Mucosa of gallbladder (tissue), 1 donor: Measurements from ENCODE around the gene LAT. TPM values are rescaled to one million over a fixed set of nuclear protein-coding genes. Genes with fewer than 3 reads are reported as not detected.
"Not testable (repeated sequence)": the region's sequence is repeated elsewhere in the genome, so short reads cannot be mapped to it uniquely, and the experiment has no call there.

Source experiments
- DNase-seq: peaks from one replicate; pipeline ENCODE4 v3.0.0-alpha.2; 2020; ENCODE audit warnings: low spot score
- total RNA-seq: library from RNA; stranded (reverse); gene quantifications from one replicate; pipeline ENCODE4 v1.2.1, GENCODE V29; 2021
- donor health status: DM: no; HTN: no; CAD: no.

The LAT gene
- total RNA-seq, 1 donor from 2014 or later: 14.3 TPM

DNA sequence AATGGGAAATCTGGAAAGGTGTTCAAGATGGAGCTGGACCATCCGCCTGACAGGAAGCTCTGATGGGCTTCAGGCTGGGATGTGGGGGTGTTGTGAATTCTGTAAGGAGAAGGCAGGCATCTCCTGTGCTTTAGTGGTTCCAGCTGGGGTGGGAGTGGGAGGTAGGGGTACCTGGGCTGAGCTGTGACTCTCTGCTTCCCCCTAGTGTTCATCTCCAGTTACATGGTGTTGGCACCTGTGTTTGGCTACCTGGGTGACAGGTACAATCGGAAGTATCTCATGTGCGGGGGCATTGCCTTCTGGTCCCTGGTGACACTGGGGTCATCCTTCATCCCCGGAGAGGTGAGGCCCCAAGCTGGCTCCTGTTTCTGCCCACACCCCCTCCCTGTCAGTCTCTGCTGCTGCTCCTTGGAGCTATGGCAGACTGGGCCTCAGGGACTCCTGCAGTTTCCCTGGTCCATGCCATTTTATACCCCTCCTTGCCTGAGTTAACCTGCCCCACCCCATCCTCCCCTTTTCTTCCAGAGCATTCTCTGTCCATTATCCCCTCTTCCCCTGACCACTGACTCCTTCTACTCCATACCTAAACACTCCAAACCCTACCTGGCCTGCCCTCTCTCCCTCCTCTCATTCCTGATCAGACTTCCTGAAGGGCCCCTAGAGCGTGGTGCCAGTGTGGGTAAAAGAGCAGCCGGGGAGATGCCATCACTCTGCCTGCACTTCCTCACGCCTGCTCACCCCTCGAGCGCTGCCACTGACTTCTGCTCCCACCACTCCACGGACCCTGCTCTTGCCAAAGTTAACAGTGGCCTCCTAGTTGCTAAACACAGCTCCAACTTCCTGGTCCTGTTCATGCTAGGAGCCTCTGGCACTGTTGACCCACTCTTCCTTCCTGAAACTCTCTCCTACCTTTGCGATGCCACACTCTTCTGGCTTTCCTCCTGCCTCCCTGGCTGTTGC lies 6.9 kb upstream of the LAT start:
- DNase-seq: no peak

- not testable (repeated sequence) for DNase-seq
These were observed 4.5 kb upstream of the LAT start for GRCh38 chr16:28980330-28980729.

DNA sequence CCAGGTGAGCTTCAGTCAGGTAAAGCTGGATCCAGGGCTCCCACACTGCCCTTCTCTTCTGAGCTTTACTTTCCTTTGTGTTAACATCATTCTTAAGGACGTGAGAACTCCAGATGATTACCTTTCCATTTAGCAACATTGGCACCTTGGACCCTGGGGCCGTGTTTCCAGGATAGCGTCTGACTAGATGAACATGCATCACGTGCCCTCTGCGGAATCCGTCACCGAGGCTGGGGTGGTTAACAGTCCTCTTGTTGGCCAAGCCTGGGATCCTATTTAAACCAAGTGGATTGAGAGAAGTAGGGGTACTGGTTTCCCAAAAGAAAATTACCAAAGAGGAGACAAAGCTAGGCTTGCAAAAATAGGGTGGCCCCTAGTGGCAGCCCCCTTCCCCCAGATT lies 3.9 kb upstream of the LAT start:
- DNase-seq: no peak

DNA sequence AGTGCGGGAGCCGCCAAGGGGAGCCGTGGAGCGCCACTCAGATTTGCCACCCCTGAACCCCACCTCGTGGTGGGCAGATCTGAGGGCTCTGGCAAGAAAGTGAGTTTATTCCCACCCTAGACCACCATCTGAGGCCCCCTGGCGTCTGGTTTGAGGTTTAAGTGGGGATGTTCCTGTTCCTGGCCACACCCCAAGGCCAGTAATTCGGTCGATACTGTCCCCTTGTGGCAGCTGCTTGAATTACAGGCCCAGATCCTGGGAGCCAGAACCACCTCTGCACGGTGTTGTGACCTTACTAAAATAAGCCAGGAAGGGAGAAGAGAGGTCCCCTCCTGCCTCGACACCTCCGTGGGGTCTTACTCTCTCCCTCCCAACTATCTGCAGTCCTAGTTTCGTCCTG lies 3.3 kb upstream of the LAT start:
- DNase-seq: no peak

- DNase-seq: no peak
These were observed 2.4 kb upstream of the LAT start for GRCh38 chr16:28982418-28982817.

DNA sequence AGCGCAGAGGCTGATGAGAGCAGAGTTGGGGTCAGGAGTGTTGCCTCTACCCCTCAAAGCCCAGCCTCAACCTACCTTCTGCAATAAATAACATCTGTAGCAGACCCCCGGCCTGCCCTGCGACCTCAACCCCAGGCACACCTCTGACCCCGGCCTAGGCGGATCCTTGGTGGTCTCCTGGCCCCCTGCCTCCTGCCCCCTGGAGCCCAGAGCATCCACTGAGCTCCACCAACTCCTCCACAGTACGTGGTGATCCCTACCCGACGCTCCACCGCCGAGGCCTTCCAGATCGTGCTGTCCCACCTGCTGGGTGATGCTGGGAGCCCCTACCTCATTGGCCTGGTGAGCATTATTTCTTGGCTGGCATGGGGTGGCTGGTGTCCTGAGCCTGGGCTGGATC lies 1.9 kb upstream of the LAT start:
- DNase-seq: no peak

- no peak for DNase-seq
These were observed 1.2 kb upstream of the LAT start for GRCh38 chr16:28983644-28984043.

DNA sequence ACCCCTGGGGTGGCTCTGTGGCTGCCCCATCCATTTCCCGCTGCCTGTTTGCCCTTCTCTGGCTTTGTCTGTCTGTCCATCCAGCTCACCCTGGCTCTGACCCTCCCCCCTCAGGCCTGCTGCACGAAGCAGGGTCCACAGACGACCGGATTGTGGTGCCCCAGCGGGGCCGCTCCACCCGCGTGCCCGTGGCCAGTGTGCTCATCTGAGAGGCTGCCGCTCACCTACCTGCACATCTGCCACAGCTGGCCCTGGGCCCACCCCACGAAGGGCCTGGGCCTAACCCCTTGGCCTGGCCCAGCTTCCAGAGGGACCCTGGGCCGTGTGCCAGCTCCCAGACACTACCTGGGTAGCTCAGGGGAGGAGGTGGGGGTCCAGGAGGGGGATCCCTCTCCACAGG lies 761 bp upstream of the LAT start:
- DNase-seq: no peak

- no peak for DNase-seq
These were observed 574 bp downstream of the LAT start for GRCh38 chr16:28985211-28986041.

DNA sequence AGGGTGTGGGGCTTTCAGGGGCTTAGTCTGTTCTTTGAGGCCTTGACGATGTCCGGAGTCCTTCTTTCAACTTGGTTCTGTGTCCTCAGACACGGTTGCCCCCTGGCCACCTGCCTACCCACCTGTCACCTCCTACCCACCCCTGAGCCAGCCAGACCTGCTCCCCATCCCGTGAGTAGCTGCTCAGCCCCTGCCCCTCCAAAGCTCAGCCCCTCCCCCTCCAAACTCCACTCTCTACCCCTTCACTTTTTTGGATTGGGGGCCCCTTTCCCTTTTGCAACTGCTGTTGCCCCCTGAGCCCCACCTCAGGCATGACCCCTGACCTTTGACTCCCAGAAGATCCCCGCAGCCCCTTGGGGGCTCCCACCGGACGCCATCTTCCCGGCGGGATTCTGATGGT lies 1.2 kb downstream of the LAT start:
- DNase-seq: no peak

DNA sequence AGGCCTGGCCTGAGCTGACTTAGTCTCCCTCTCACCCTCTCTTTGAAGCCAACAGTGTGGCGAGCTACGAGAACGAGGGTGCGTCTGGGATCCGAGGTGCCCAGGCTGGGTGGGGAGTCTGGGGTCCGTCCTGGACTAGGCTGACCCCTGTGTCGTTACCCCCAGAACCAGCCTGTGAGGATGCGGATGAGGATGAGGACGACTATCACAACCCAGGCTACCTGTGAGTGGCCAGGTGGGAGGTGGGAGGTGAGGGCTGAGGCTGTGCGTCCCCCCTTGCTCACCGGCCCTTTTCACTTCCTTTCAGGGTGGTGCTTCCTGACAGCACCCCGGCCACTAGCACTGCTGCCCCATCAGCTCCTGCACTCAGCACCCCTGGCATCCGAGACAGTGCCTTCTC lies 1.6 kb downstream of the LAT start:
- DNase-seq: no peak

DNA sequence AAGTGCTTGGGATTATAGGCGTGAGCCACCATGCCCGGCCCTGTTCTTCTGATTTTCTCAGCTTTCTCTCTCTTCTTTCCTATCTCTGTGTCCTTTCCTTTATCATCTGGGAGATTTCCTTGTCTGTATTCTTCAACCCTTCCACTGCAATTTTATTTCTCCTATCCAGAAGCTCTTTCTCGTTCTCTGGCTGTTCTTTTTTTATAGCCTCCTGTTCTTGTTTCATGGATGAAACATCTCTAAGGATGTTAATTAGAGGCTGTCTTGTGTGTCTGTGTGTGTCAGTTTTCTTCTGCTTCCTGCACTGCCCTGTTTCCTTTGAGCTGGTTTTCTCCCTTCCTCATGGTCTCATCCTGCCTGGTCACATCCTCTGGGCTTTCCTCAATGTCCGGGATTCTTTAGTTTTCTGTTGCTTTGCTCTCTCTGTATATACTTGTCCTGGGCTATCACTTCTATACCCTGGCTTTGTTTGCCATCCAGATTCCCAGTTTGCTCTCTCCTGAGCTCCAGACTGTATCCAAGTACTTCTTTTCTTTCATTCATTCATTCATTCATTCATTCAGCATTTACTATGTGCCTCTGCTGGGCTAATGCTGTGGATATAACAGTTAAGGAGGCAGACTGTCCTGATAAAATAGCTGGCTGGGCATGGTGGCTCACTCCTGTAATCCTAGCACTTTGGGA lies 2.5 kb downstream of the LAT start:
- DNase-seq: no peak

DNA sequence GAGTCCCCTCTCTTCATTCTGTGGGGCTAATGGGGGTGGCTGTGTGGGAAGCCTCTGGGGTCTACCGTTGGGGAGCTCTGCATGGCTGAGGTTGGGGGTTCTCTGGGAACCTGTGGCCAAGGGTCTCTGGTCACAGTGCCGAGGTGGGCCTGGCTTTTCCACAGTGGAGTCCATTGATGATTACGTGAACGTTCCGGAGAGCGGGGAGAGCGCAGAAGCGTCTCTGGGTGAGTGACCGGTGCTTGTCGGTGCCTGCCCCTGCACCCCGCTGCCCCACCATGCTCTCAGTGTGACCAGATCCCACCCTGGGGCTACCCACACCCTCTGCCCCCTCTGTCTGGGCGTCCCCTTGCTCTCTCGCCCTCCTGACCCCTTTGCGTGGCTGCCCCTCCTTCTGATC lies 4.5 kb downstream of the LAT start:
- no peak for DNase-seq

DNA sequence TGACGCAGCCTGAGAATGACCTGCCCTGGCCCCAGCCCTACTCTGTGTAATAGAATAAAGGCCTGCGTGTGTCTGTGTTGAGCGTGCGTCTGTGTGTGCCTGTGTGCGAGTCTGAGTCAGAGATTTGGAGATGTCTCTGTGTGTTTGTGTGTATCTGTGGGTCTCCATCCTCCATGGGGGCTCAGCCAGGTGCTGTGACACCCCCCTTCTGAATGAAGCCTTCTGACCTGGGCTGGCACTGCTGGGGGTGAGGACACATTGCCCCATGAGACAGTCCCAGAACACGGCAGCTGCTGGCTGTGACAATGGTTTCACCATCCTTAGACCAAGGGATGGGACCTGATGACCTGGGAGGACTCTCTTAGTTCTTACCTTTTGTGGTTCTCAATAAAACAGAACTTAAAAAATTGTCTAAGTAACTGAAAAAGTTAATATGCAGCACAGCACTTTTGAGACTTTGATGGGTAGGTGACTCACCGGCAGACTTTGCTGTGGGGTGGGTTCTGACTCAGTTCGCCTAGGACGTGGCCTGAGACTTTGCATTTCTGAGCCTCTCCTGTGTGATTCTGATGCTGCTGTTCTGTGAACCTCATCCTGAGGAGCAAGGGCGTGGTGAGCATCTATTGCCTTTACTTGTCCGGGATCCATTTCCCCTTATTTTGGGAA lies 5.7 kb downstream of the LAT start:
- DNase-seq: no peak

DNA sequence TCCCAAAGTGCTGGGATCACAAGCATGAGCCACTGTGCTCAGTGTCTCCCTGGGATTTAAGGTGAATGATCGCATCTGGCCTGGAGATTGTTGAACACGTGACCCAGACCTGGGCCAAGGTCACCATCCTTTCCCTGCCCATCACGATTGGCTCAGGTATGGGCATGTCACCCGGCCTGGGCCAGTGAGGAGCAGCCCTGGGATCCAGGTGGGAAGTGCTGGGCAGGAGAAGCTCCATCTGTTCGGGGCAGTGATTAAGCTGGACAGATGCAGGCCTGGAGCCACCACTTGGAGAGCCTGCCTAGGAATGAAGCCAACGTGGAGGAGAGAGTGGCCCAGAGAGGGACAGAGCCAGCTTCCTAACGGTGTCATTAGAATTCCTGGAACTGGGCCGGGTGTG lies 6.8 kb downstream of the LAT start:
- DNase-seq: no peak

DNA sequence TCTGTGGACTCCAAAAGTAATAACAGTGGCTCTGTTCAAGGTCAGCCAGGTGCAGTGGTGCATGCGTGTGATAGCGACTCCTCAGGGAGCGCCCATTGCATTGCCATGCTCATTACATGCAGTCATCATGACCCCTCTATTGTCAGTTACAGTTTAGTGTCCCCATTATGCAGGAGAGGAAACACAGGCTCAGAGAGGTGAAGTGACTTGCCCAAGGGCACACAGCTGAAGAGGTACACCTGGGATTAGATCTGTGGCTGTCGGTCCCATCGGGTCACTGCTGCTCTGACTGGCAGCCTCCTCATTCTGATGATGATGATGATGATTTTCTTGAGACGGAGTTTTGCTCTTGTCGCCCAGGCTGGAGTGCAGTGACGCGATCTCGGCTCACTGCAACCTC lies 7.6 kb downstream of the LAT start:
- DNase-seq: no peak

DNA sequence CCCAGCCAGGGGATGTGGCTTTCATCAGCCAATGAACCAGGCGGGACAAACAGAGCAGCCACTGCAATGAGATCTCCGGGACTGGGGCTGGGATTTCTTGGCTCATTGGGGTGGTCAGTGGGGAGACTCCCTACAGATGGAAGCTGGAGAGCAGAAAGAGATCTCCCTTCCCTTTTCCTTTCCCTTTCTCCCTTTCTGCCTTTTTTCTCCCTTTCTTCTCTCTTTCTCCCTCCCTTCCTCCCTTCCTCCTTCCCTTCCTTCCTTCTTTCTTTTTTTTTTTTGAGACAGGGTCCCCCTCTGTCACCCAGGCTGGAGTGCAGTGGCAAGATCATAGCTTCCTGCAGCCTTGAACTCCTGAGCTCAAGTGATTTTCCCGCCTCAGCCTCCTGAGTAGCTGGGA lies 14.0 kb downstream of the LAT start:
- DNase-seq: no peak

GRCh38 chr16:28999577-28999976 lies 14.7 kb downstream of the LAT start:
- no peak for DNase-seq

DNA sequence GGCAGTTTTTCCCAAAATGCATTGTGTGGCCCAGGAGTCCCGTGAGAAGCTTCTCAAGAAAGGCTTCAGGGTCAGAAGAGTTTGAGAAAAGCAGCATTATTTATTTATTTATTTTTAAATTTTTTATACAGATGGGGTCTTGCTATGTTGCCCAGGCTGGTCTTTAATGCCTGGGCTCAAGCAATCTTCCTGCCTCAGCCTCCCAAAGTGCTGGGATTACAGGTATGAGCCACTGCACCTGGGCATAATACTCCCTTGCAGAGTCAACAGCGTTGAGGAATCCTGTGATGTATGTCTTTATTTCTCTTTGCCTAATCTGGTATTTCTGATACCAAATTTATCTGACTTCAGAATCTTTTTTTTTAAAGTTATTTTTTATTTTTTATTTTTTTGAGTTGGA lies 15.2 kb downstream of the LAT start:
- no peak for DNase-seq

DNA sequence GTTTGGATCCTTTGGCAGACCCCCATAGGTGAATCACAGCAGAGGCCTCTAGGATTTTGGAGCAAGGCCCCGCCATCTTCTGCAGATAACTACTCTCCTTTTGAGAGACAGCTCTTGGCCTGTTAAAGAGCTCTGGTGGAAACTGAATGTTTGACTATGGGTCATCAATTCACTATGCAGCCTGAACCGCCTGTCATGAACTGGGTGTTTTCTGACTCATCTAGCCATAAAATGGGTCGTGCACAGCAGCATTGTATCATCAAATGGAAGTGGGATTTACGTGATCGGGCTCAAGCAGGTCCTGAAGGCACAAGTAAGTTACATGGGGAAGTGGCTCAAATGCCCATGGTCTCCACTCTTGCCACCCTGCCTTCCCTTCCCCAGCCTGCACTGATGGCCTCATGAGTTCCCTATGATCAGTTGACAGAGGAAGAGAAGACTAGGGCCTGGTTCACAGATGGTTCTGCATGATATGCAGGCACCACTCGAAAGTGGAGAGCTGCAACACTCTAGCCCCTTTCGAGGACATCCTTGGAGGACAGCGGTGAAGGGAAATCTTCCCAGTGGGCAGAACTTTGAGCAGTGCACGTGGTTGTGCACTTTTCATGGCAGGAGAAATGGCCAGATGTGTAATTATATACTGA lies 19.8 kb downstream of the LAT start:
- not testable (repeated sequence) for DNase-seq
